A549 (cell line): ENCODE results near the gene SLC9A6. TPM values are rescaled to one million over a fixed set of nuclear protein-coding genes. Genes with fewer than 3 reads are reported as not detected.

Experiments used
- ATAC-seq, 2 experiments: fragments of 200-7000 bp in 1 of 2; fragments of >200 bp in 1 of 2; cut with Nextera tagmentation in 1 of 2; cut with Tn5 transposase in 1 of 2; 3 replicates each; pipeline versions ENCODE4 v1.8.0 to v1.9.1; 2018 to 2020; ENCODE audit warnings: mild to moderate bottlenecking in 1 of 2, moderate library complexity in 1 of 2
- CTCF ChIA-PET: fragments of 300-600 bp; sonication (Branson Sonifier 250); formaldehyde crosslinking; extraction: SDS; loops from one replicate; lab custom pipeline; 2021; ENCODE audit warnings: antibody characterized with exemption, inconsistent platforms; lab: Yijun Ruan, JAX
- POLR2A ChIA-PET: fragments of 350-600 bp; formaldehyde crosslinking; extraction: SDS; loops from one replicate; lab custom pipeline; 2021; ENCODE audit warnings: antibody characterized with exemption, inconsistent platforms; lab: Yijun Ruan, JAX
- DNase-seq, 2 experiments: peaks; one replicate each; pipeline versions ENCODE4 v3.0.0 to v3.0.0-alpha.2; 2011 to 2016; ENCODE audit warnings: low read depth in 1 of 2, low spot score in 1 of 2
- FAIRE-seq: peaks from 2 replicates; lab custom pipeline; 2011; peaks lifted over from hg19 to GRCh38; lab: Jason Lieb, UNC
- H3K27ac ChIP-seq, 2 experiments: fragments of >200 bp; sonication (Bioruptor Twin); formaldehyde crosslinking; 3 replicates each; pipeline ENCODE4 v1.5.1; 2016 to 2017
- H3K4me1 ChIP-seq: fragments of >200 bp; sonication (Bioruptor Twin); formaldehyde crosslinking; 3 replicates; pipeline ENCODE4 v1.6.1; 2016
- H3K4me2 ChIP-seq: fragments of >200 bp; sonication (Bioruptor Twin); formaldehyde crosslinking; 3 replicates; pipeline ENCODE4 v1.6.1; 2016
- H3K4me3 ChIP-seq: fragments of >200 bp; sonication (Bioruptor Twin); formaldehyde crosslinking; 3 replicates; pipeline ENCODE4 v1.5.1; 2016
- H3K9me3 ChIP-seq: fragments of >200 bp; sonication (Bioruptor Twin); formaldehyde crosslinking; 3 replicates; pipeline ENCODE4 v1.6.1; 2016
- BCL3 ChIP-seq: fragments of >200 bp; sonication (Bioruptor Twin); formaldehyde crosslinking; IDR thresholded peaks from 3 replicates; pipeline ENCODE4 v1.6.1; 2016
- CBX2 ChIP-seq: fragments of 200-600 bp; sonication (generic); IDR thresholded peaks from 2 replicates; pipeline ENCODE4 v1.6.1; 2016; ENCODE audit warnings: low read depth, mild to moderate bottlenecking, borderline replicate concordance
- CBX8 ChIP-seq: fragments of 200-600 bp; sonication (generic); IDR thresholded peaks from 2 replicates; pipeline ENCODE4 v1.6.1; 2016
- CEBPB ChIP-seq, 2 experiments: fragments of >200 bp in 1 of 2; sonication (Bioruptor Twin) in 1 of 2; formaldehyde crosslinking in 1 of 2; IDR thresholded peaks; 2 replicates each; pipeline ENCODE4 v1.6.1; 2012 to 2016
- E2F6 ChIP-seq: IDR thresholded peaks from 2 replicates; pipeline ENCODE4 v1.6.1; 2012; ENCODE audit warnings: low read depth, borderline replicate concordance
- ELK1 ChIP-seq: fragments of 150-350 bp; IDR thresholded peaks from 2 replicates; pipeline ENCODE4 v1.6.1; 2014; ENCODE audit warnings: low read depth, mild to moderate bottlenecking, low read length
- ESRRA ChIP-seq: fragments of 150-350 bp; IDR thresholded peaks from 2 replicates; pipeline ENCODE4 v1.6.1; 2014; ENCODE audit warnings: mild to moderate bottlenecking, low read length, borderline replicate concordance
- FOSL2 ChIP-seq, 2 experiments: fragments of 450-650 bp in 1 of 2; fragments of >200 bp in 1 of 2; sonication (Bioruptor Twin) in 1 of 2; formaldehyde crosslinking; IDR thresholded peaks; 2 replicates each; pipeline versions ENCODE4 v1.5.0 to v1.6.1; 2016 to 2020; ENCODE audit warnings: mild to moderate bottlenecking in 1 of 2, moderate library complexity in 1 of 2
- FOXS1 ChIP-seq: fragments of 250-450 bp; sonication (Bioruptor Pico); IDR thresholded peaks from 2 replicates; pipeline ENCODE4 v1.5.0; 2020; ENCODE audit warnings: mild to moderate bottlenecking, moderate library complexity
- HES2 ChIP-seq: fragments of >200 bp; sonication (Bioruptor Twin); formaldehyde crosslinking; IDR thresholded peaks from 2 replicates; pipeline ENCODE4 v1.6.1; 2016
- HOXA7 ChIP-seq: fragments of 250-450 bp; sonication (Bioruptor Pico); IDR thresholded peaks from 2 replicates; pipeline ENCODE4 v1.5.0; 2020; ENCODE audit warnings: mild to moderate bottlenecking, moderate library complexity
- HOXB13 ChIP-seq: fragments of 250-450 bp; sonication (Bioruptor Pico); IDR thresholded peaks from 2 replicates; pipeline ENCODE4 v1.5.0; 2020; ENCODE audit warnings: low read depth, mild to moderate bottlenecking, moderate library complexity
- KDM5A ChIP-seq: fragments of 200-600 bp; sonication (generic); IDR thresholded peaks from 2 replicates; pipeline ENCODE4 v1.6.1; 2016; ENCODE audit warnings: antibody characterized with exemption, mild to moderate bottlenecking
- MAFK ChIP-seq: fragments of 450-650 bp; IDR thresholded peaks from 2 replicates; pipeline ENCODE4 v1.6.1; 2014; ENCODE audit not compliant: partially characterized antibody
- MAX ChIP-seq: IDR thresholded peaks from 2 replicates; pipeline ENCODE4 v1.6.1; 2012
- NFE2L2 ChIP-seq: fragments of 150-350 bp; conservative IDR thresholded peaks from 2 replicates; pipeline ENCODE4 v1.6.1; 2014; ENCODE audit warnings: low read length
- NR3C1 ChIP-seq: fragments of >200 bp; sonication (Bioruptor Twin); formaldehyde crosslinking; IDR thresholded peaks from 3 replicates; pipeline ENCODE4 v1.6.1; 2017
- RARB ChIP-seq: fragments of 250-450 bp; sonication (Bioruptor Pico); IDR thresholded peaks from 2 replicates; pipeline ENCODE4 v1.8.0; 2021; ENCODE audit warnings: mild to moderate bottlenecking, moderate library complexity
- REST ChIP-seq: fragments of 200-600 bp; sonication (generic); IDR thresholded peaks from 2 replicates; pipeline ENCODE4 v1.6.1; 2016; ENCODE audit warnings: antibody characterized with exemption, mild to moderate bottlenecking, moderate library complexity
- RFX5 ChIP-seq: fragments of 450-650 bp; IDR thresholded peaks from 2 replicates; pipeline ENCODE4 v1.7.1; 2014; ENCODE audit warnings: antibody characterized with exemption, mild to moderate bottlenecking, moderate library complexity
- SMC3 ChIP-seq: fragments of >200 bp; sonication (Bioruptor Twin); formaldehyde crosslinking; IDR thresholded peaks from 3 replicates; pipeline ENCODE4 v1.6.1; 2018; ENCODE audit warnings: inconsistent platforms
- SREBF2 ChIP-seq: fragments of 450-650 bp; IDR thresholded peaks from 2 replicates; pipeline ENCODE4 v1.6.1; 2014; ENCODE audit warnings: mild to moderate bottlenecking, moderate library complexity
- TFCP2L1 ChIP-seq: fragments of 250-450 bp; sonication (Bioruptor Pico); IDR thresholded peaks from 2 replicates; pipeline ENCODE4 v1.5.0; 2021; ENCODE audit warnings: mild to moderate bottlenecking
- TP53 ChIP-seq: fragments of 250-450 bp; sonication (Bioruptor Pico); IDR thresholded peaks from 2 replicates; pipeline ENCODE4 v1.5.0; 2021; ENCODE audit warnings: mild to moderate bottlenecking, moderate library complexity
- USF2 ChIP-seq: fragments of 450-650 bp; IDR thresholded peaks from 2 replicates; pipeline ENCODE4 v1.6.1; 2014; ENCODE audit warnings: antibody characterized with exemption
- ZNF302 ChIP-seq: fragments of 250-450 bp; sonication (Bioruptor Pico); IDR thresholded peaks from 2 replicates; pipeline ENCODE4 v1.9.0; 2021; ENCODE audit warnings: inconsistent platforms, mild to moderate bottlenecking, moderate library complexity
- WGBS: methylation state at CpG from one replicate; pipeline ENCODE4 v1.1.6; 2017; ENCODE audit errors: missing lambda C conversion rate; 5-methylcytosine and 5-hydroxymethylcytosine counted together
- polyA plus RNA-seq, 4 experiments: library from polyadenylated mRNA; depleted of rRNA in 3 of 4; stranded (reverse); fragments of >200 nt; fragmentation: RNase III in 1 of 4; extraction: RNeasy Plus Mini Kit Qiagen cat#74134 plus additional on column Dnase treatment in 1 of 4; gene quantifications; 2 replicates in 3 of 4; 3 replicates in 1 of 4; pipeline ENCODE4 v1.2.3, GENCODE V29; 2011 to 2017

The SLC9A6 gene
- polyA plus RNA-seq, 2 of the 4 experiments (the other 2 are of a cell fraction), result 12.2 to 15.6 TPM

GRCh38 chrX:136065044-136065671 is 79.9 kb downstream of the SLC9A6 start:
- ChIA-PET POLR2A (interaction anchor here (0.6 kb wide), 1 partner anchor 27 kb away, joined by 3 read pairs; no protein-coding TSS in a partner anchor), CTCF (interaction anchor here (1.1 kb wide), 1 partner anchor 14 kb away, joined by 3 read pairs; no protein-coding TSS in a partner anchor)
- TF ChIP-seq REST, result no peak
- TF ChIP-seq SMC3, result no peak
- TF ChIP-seq USF2, result no peak
- no peak for TF ChIP-seq FOSL2 (IDR thresholded peaks at IDR 0.05)
- no peak for TF ChIP-seq FOSL2 (CRISPR knock-in tag; IDR thresholded peaks at IDR 0.05)
- TF ChIP-seq HOXB13 (CRISPR knock-in tag), result no peak
- no peak for TF ChIP-seq E2F6
- TF ChIP-seq HES2, result no peak
- TF ChIP-seq ESRRA, result no peak
- TF ChIP-seq ZNF302, result no peak
- TF ChIP-seq MAX, result no peak
- TF ChIP-seq FOXS1, result no peak
- no peak for TF ChIP-seq HOXA7 (CRISPR knock-in tag)
- no peak for TF ChIP-seq TP53 (CRISPR knock-in tag)
- TF ChIP-seq CBX2, result no peak
- no peak for TF ChIP-seq CEBPB (IDR thresholded peaks at IDR 0.05)
- no peak for TF ChIP-seq NFE2L2
- TF ChIP-seq TFCP2L1 (CRISPR knock-in tag), result no peak
- TF ChIP-seq NR3C1, result no peak
- no peak for TF ChIP-seq RARB (CRISPR knock-in tag)
- TF ChIP-seq SREBF2, result no peak
- DNase-seq, result no peak
- no peaks in the 10 kb centered on the region for H3K9me3 ChIP-seq
- H3K4me2 ChIP-seq, result no peak overlapping the region
- H3K4me3 ChIP-seq, result no peak overlapping the region
- no peak overlapping the region for H3K27ac ChIP-seq
- FAIRE-seq, result no peak
- H3K4me1 ChIP-seq, result no peaks in the 10 kb centered on the region
- ATAC-seq, result no peak
- WGBS, result 57% methylated on average over 7 of the region's 7 CpGs

- TF ChIP-seq ELK1 (no peak), CBX8 (no peak), E2F6 (no peak), KDM5A (no peak), RFX5 (no peak), USF2 (no peak), MAFK (no peak), BCL3 (no peak), RARB (CRISPR knock-in tag) (no peak), NFE2L2 (no peak)
- TF ChIP-seq, all 56 proteins: peak for 0
- H3K4me1 ChIP-seq, result no peaks in the 10 kb centered on the region
- FAIRE-seq (no peak), ATAC-seq (no peak), DNase-seq (no peak)
- no peaks in the 10 kb centered on the region for H3K9me3 ChIP-seq
- POLR2A ChIA-PET, result no interaction called here
- H3K27ac ChIP-seq, result no peak overlapping the region
- 64% methylated on average over 5 of the region's 5 CpGs for WGBS
- CTCF ChIA-PET, result interaction anchor here (0.7 kb wide), 1 partner anchor 65 kb away, joined by 4 read pairs; no protein-coding TSS in a partner anchor
- H3K4me3 ChIP-seq, result no peak overlapping the region
- H3K4me2 ChIP-seq, result no peak overlapping the region
Measured at GRCh38 chrX:136067097-136067496, 81.9 kb downstream of the SLC9A6 start.
